Kidney capillary endothelial cell (primary cell): ENCODE results near the gene SPIRE2.
A peak's percentile ranks its signal among the peaks of the same experiment; 100 is the strongest.

ENCODE experiments used
- DNase-seq: peaks from one replicate; pipeline ENCODE4 v3.0.0-alpha.2; 2018; ENCODE audit warnings: low spot score

Gene SPIRE2

DNA sequence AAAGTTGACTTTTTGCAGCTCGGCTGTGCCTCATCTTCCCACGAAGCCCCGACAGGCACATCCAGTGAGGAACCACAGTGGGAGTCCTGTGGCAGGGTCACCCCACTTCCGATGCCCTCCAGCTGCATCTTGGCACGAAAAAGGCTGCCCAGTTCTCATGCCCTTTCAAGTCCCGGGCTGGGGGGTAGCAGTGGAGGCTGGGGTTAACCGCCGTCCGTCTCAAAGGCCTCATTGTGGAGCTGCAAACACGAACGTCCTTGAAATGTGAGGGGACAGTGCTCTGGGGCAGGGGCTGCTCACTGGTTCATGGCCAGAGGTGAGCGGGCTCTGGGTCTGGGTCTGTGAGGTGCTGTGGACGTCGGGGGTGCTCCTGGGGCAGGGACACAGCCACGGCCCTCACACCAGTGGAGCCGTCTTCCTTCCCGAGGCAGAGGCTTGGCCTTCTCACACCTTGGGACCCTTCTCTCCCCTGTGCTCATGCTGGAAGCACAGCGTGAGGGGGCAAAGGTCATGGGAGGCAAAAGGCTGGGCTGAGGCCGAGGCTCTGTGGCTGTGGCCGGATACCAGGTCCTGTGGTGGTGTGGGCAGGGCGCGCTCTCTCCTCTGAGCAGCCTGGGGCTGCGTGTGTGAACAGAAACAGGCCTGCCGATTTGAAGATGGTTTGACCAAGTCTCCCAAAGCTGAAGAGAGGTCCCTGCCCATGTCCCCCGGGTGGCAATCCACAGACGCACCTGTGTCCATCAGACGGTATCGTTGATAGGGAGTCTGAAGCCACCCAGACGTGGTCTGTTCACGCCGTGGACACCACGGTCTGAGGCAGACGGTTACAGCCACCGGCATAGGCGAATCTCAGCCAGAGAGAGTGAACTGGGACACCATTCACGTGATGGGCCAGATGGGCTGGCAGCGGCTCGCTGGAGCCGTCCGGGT is 87.3 kb downstream of the SPIRE2 start:
- DNase-seq, result no peak

GRCh38 chr16:89917773-89918452 is 89.6 kb downstream of the SPIRE2 start:
- DNase-seq, result peak; percentile 77

DNA sequence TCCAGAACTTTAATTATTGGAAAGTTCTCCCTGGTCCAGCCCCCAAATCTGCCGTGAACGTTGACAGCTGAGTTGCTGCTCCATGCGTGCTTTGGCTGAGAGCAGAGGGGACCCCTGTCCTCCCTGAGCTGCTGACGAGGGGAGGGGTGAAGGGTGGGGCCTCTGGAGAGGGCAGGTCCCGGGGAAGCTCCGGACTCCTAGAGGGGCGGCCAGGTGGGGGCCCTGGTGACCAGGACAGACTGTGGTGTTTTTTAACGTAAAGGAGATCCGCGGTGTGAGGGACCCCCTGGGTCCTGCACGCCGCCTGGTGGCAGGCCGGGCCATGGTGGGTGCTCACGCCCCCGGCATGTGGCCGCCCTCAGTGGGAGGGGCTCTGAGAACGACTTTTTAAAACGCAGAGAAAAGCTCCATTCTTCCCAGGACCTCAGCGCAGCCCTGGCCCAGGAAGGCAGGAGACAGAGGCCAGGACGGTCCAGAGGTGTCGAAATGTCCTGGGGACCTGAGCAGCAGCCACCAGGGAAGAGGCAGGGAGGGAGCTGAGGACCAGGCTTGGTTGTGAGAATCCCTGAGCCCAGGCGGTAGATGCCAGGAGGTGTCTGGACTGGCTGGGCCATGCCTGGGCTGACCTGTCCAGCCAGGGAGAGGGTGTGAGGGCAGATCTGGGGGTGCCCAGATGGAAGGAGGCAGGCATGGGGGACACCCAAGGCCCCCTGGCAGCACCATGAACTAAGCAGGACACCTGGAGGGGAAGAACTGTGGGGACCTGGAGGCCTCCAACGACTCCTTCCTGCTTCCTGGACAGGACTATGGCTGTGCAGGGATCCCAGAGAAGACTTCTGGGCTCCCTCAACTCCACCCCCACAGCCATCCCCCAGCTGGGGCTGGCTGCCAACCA is 90.4 kb downstream of the SPIRE2 start, which contains the start of gene MC1R:
MC1R (plus strand) TSS at position 410 of the 895 bp plus-strand sequence; CDS start at position 807, 397 bp downstream.
- peak; percentile 39 for DNase-seq

- DNase-seq, result no peak
Observed at GRCh38 chr16:89919535-89920406, 91.5 kb downstream of the SPIRE2 start.

- no peak for DNase-seq
Observed at GRCh38 chr16:89920723-89921122, 92.4 kb downstream of the SPIRE2 start.
